GM12891 (cell line): ENCODE measurements around the gene RNF41.

Source experiments
- POLR2A ChIP-seq: IDR thresholded peaks from 2 replicates; pipeline ENCODE4 v1.6.1; 2011; ENCODE audit warnings: low read depth, low read length, control low read depth
- POLR2AphosphoS5 ChIP-seq: IDR thresholded peaks from 2 replicates; pipeline ENCODE4 v1.6.1; 2011; ENCODE audit warnings: low read depth, low read length, control low read depth
- SPI1 ChIP-seq: IDR thresholded peaks from 2 replicates; pipeline ENCODE4 v1.6.1; 2011; ENCODE audit warnings: low read depth, low read length, control low read depth
- TAF1 ChIP-seq: IDR thresholded peaks from 2 replicates; pipeline ENCODE4 v1.6.1; 2011; ENCODE audit warnings: low read depth, low read length, control low read depth

GRCh38 chr12:56229916-56230431 lies 8.3 kb upstream of the RNF41 start, which contains the start of gene SLC39A5:
- no peak for TF ChIP-seq POLR2AphosphoS5
- no peak for TF ChIP-seq POLR2A
- no peak for TF ChIP-seq SPI1
- no peak for TF ChIP-seq TAF1
